OCI-LY1 (cell line): Measurements from ENCODE around the gene TMEM185A.

Experiments used
- EZH2 ChIP-seq: fragments of 200-600 bp; sonication (generic), shearing (Covaris generic); IDR thresholded peaks from 2 replicates; pipeline ENCODE4 v1.8.0; 2017; ENCODE audit warnings: borderline replicate concordance, mixed run types, mild to moderate bottlenecking, antibody characterized with exemption, low read length, moderate library complexity, mixed read lengths
- TF ChIP-seq, protein P1 (sequence below): fragments of 200-600 bp; sonication (generic), shearing (Covaris generic); IDR thresholded peaks from 2 replicates; pipeline ENCODE4 v1.5.1; 2017; ENCODE audit warnings: mild to moderate bottlenecking, antibody characterized with exemption, low read length, moderate library complexity, mixed read lengths

GRCh38 chrX:149628280-149628679 is 3.3 kb downstream of the TMEM185A start:
- TF ChIP-seq, protein P1, sequence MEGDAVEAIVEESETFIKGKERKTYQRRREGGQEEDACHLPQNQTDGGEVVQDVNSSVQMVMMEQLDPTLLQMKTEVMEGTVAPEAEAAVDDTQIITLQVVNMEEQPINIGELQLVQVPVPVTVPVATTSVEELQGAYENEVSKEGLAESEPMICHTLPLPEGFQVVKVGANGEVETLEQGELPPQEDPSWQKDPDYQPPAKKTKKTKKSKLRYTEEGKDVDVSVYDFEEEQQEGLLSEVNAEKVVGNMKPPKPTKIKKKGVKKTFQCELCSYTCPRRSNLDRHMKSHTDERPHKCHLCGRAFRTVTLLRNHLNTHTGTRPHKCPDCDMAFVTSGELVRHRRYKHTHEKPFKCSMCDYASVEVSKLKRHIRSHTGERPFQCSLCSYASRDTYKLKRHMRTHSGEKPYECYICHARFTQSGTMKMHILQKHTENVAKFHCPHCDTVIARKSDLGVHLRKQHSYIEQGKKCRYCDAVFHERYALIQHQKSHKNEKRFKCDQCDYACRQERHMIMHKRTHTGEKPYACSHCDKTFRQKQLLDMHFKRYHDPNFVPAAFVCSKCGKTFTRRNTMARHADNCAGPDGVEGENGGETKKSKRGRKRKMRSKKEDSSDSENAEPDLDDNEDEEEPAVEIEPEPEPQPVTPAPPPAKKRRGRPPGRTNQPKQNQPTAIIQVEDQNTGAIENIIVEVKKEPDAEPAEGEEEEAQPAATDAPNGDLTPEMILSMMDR = no peak
- TF ChIP-seq EZH2 = no peak
